CD14-positive monocyte (primary cell): ENCODE results near the gene KHSRP. TPM values are rescaled to one million over a fixed set of nuclear protein-coding genes. Genes with fewer than 3 reads are reported as not detected.

Experiments
- DNase-seq, 3 donors: peaks; one replicate each; pipeline ENCODE4 v3.0.0-alpha.2; 2011 to 2022
- H2AFZ ChIP-seq: 2 replicates; pipeline ENCODE4 v1.6.0; 2012; ENCODE audit warnings: mild to moderate bottlenecking, low read depth, low read length, inconsistent platforms; ENCODE audit not compliant: insufficient read depth, poor library complexity, severe bottlenecking
- H3K27ac ChIP-seq, 2 donors: 1 replicate in 1 of 2; 2 replicates in 1 of 2; pipeline ENCODE4 v1.5.1; 2012 to 2013; ENCODE audit warnings: low read length in 2 of 2, control low read depth in 1 of 2, inconsistent platforms in 1 of 2, low read depth in 1 of 2, mild to moderate bottlenecking in 1 of 2
- H3K27me3 ChIP-seq, 2 donors: one replicate each; pipeline versions ENCODE4 v1.6.0 to v1.6.1; 2011 to 2013; ENCODE audit warnings: low read length in 2 of 2; ENCODE audit not compliant: control insufficient read depth in 2 of 2, insufficient read depth in 2 of 2
- H3K36me3 ChIP-seq, 2 donors: replicated peaks in 1 of 2; 1 replicate in 1 of 2; 2 replicates in 1 of 2; pipeline versions ENCODE4 v1.5.1 to v1.6.1; 2012 to 2013; ENCODE audit warnings: low read length in 2 of 2, control low read depth in 1 of 2, inconsistent platforms in 1 of 2, mild to moderate bottlenecking in 1 of 2; ENCODE audit not compliant: insufficient read depth in 2 of 2, control insufficient read depth in 1 of 2
- H3K4me1 ChIP-seq, 2 donors: 1 replicate in 1 of 2; 2 replicates in 1 of 2; pipeline versions ENCODE4 v1.5.1 to v1.6.1; 2012 to 2013; ENCODE audit warnings: low read length in 2 of 2, control low read depth in 1 of 2, inconsistent platforms in 1 of 2, mild to moderate bottlenecking in 1 of 2, moderate library complexity in 1 of 2; ENCODE audit not compliant: insufficient read depth in 2 of 2, control insufficient read depth in 1 of 2
- H3K4me2 ChIP-seq: replicated peaks from 2 replicates; pipeline ENCODE3; 2012; ENCODE audit warnings: low read length, moderate library complexity, mild to moderate bottlenecking; ENCODE audit not compliant: poor library complexity, severe bottlenecking; ENCODE audit errors: extremely low read depth
- H3K4me3 ChIP-seq, 3 experiments: fragments of 200-600 bp in 1 of 3; sonication (generic) in 1 of 3; replicated peaks in 1 of 3; 1 replicate in 2 of 3; 2 replicates in 1 of 3; pipeline ENCODE4 v1.5.1; 2011 to 2013; ENCODE audit warnings: low read length in 3 of 3, mild to moderate bottlenecking in 3 of 3, control low read depth in 2 of 3, low read depth in 2 of 3, inconsistent platforms in 1 of 3, moderate library complexity in 1 of 3
- H3K79me2 ChIP-seq: 2 replicates; pipeline ENCODE4 v1.6.0; 2012; ENCODE audit warnings: mild to moderate bottlenecking, control low read depth, inconsistent platforms, low read length, moderate library complexity; ENCODE audit not compliant: insufficient read depth
- H3K9ac ChIP-seq: 2 replicates; pipeline ENCODE4 v1.6.0; 2017; ENCODE audit warnings: low read length, mild to moderate bottlenecking; ENCODE audit not compliant: insufficient read depth, poor library complexity, severe bottlenecking
- H3K9me3 ChIP-seq, 2 donors: replicated peaks in 1 of 2; 1 replicate in 1 of 2; 2 replicates in 1 of 2; pipeline versions ENCODE4 v1.5.1 to v1.6.1; 2012 to 2013; ENCODE audit warnings: low read length in 2 of 2, control low read depth in 1 of 2; ENCODE audit not compliant: control insufficient read depth in 1 of 2, insufficient read depth in 1 of 2
- H4K20me1 ChIP-seq: 2 replicates; pipeline ENCODE4 v1.6.0; 2012; ENCODE audit warnings: mild to moderate bottlenecking, low read length, control low read depth, moderate library complexity; ENCODE audit not compliant: insufficient read depth
- H3K27ac Mint-ChIP-seq, 7 donors: one replicate each; pipeline ENCODE4 v1.8.0; 2020; ENCODE audit warnings: mild to moderate bottlenecking in 7 of 7, mixed read lengths in 7 of 7, moderate library complexity in 6 of 7, inconsistent platforms in 2 of 7
- H3K27me3 Mint-ChIP-seq, 3 donors: one replicate each; pipeline ENCODE4 v1.8.0; 2021 to 2022; ENCODE audit warnings: low read depth in 3 of 3, mild to moderate bottlenecking in 3 of 3, mixed read lengths in 3 of 3, moderate library complexity in 3 of 3, inconsistent platforms in 1 of 3
- H3K36me3 Mint-ChIP-seq, 2 donors: one replicate each; pipeline ENCODE4 v1.8.0; 2020; ENCODE audit warnings: mixed read lengths in 2 of 2, inconsistent platforms in 1 of 2, mild to moderate bottlenecking in 1 of 2
- H3K4me1 Mint-ChIP-seq: one replicate; pipeline ENCODE4 v1.8.0; 2020; ENCODE audit warnings: mild to moderate bottlenecking, mixed read lengths
- H3K4me3 Mint-ChIP-seq, 2 donors: one replicate each; pipeline ENCODE4 v1.8.0; 2020; ENCODE audit warnings: mild to moderate bottlenecking in 2 of 2, mixed read lengths in 2 of 2, moderate library complexity in 1 of 2
- H3K9me3 Mint-ChIP-seq, 7 donors: one replicate each; pipeline ENCODE4 v1.8.0; 2020 to 2022; ENCODE audit warnings: mixed read lengths in 7 of 7, mild to moderate bottlenecking in 6 of 7, moderate library complexity in 6 of 7, inconsistent platforms in 2 of 7
- WGBS: methylation state at CpG from one replicate; pipeline ENCODE4 v1.1.5; 2013; ENCODE audit warnings: missing lambda C conversion rate; ENCODE audit not compliant: insufficient coverage; 5-methylcytosine and 5-hydroxymethylcytosine counted together
- intact Hi-C, 2 donors: fragments of 100-400 bp; cut with micrococcal nuclease; formaldehyde crosslinking; loops; one replicate each; pipeline versions ENCODE4 v1.15.0 to v1.15.1; 2023
- polyA plus RNA-seq, 3 donors: library from polyadenylated mRNA; depleted of rRNA in 1 of 3; unstranded in 2 of 3; stranded (reverse) in 1 of 3; fragments of 300-500 nt in 2 of 3; fragments of >200 nt in 1 of 3; fragmentation: Illumina TruSeq in 2 of 3; gene quantifications; 1 replicate in 2 of 3; 2 replicates in 1 of 3; pipeline ENCODE4 v1.2.3, GENCODE V29; 2012 to 2021
- TF ChIP-seq, protein P1 (sequence below): fragments of 200-600 bp; IDR thresholded peaks from one replicate; pipeline ENCODE4 v1.8.0; 2022; ENCODE audit warnings: antibody characterized with exemption, mild to moderate bottlenecking

KHSRP gene
- polyA plus RNA-seq, 3 donors = 8.6 to 63.3 (median 9.1) TPM

DNA sequence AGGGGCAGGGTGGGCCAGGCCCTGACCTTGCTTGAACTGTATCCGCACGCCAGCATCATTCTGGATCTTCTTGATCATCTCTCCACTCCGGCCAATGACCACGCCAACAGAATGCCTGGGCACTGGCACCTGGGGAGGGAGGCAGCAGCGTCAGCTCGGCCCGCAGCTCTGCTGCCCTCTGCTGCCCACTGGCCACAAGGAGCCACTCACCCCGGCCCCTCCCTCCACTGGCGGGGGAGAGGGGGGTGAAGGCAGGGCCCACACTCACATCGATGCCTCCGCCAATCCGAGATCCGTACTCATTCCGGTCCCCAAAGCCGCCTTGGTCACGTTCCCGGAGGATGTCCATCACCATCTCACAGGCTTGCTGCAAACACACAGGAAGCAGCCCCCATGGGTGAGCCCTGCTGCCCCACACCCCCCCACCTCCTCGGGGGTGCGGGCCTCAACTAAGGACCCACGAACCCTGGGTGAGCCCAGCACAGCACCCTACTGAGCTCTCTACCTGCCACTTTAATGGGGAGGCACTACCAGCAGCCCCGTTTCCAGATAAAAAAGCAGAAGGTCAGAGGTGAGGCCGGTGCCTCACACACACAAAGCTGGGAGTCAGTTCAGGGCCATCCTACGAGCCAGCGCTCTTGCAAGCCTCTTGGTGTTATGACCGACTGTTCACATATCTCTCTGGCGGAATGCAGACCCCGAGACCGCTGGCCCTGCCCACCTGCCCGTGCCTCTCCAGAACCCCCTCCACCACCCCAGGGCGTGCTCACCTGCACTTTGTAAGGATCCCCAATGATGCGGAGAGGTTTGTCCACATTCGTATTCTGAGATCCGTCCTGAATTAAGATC is 6.7 kb downstream of the KHSRP start:
- TF ChIP-seq, protein P1, sequence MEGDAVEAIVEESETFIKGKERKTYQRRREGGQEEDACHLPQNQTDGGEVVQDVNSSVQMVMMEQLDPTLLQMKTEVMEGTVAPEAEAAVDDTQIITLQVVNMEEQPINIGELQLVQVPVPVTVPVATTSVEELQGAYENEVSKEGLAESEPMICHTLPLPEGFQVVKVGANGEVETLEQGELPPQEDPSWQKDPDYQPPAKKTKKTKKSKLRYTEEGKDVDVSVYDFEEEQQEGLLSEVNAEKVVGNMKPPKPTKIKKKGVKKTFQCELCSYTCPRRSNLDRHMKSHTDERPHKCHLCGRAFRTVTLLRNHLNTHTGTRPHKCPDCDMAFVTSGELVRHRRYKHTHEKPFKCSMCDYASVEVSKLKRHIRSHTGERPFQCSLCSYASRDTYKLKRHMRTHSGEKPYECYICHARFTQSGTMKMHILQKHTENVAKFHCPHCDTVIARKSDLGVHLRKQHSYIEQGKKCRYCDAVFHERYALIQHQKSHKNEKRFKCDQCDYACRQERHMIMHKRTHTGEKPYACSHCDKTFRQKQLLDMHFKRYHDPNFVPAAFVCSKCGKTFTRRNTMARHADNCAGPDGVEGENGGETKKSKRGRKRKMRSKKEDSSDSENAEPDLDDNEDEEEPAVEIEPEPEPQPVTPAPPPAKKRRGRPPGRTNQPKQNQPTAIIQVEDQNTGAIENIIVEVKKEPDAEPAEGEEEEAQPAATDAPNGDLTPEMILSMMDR = no peak
- no peak for DNase-seq
- Histone ChIP-seq H2AFZ (no peak overlapping the region), H3K79me2 (peaks cover 48% of the 10 kb centered on the region), H4K20me1 (peaks cover 52% of the 10 kb centered on the region), H3K4me3 (no peak overlapping the region), H3K27me3 (no peaks in the 10 kb centered on the region), H3K4me1 (peaks cover 5 to 8% of the 10 kb centered on the region in 2 donors), H3K27ac (no peak overlapping the region), H3K9me3 (no peaks in the 10 kb centered on the region), H3K36me3 (peaks cover 86 to 87% of the 10 kb centered on the region in 2 donors), H3K9ac (no peak overlapping the region), H3K4me2 (no peak overlapping the region)
- no peak overlapping the region for H3K27ac Mint-ChIP-seq
- WGBS = 96% methylated on average over 29 of the region's 33 CpGs
- H3K36me3 Mint-ChIP-seq = peaks cover 80 to 93% of the 10 kb centered on the region in 2 donors
- H3K9me3 Mint-ChIP-seq = peaks cover 0 to 3% (median 0%) of the 10 kb centered on the region in 7 donors
- no peak overlapping the region for H3K4me3 Mint-ChIP-seq
- H3K4me1 Mint-ChIP-seq = peaks cover 14% of the 10 kb centered on the region
- peaks cover 0 to 1% (median 0%) of the 10 kb centered on the region in 3 donors for H3K27me3 Mint-ChIP-seq
- intact Hi-C loops = no loop called here

DNA sequence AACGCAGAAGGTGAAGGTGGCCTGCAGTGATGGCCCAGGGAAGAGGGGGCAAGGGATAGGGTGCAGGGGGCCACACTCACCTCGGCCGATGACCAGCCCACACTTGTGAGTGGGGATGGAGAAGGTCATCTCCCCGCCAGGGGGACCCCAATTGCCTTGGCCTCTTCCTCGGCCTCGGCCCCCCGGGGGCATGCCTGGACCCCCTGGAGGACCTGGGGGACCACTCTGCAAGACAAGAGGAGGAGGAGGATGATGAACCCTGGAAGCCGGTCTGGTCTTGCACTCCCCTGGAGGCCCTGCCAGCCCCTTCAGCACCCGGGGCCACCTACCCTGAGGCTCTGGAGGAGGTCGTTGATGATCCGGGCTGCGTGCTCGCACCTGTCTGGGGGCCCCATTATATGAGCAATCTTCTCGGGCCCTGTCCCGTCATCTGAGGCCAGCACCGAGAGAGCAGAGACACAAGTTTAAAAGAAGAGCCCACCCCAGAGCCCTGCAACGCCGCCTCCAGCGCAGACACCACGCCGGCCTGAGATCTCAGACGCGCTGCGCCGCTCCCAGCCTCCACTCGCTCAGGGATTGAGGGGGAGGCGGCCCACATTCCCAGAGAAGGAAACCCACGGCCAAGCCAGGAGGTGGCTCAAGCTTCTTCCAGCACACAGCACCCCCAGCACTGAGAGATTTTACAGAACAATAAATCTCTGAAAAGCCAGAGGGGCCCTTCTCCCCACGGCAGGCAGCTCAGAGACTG is 7.8 kb downstream of the KHSRP start:
- H4K20me1 ChIP-seq = peaks cover 41% of the 10 kb centered on the region
- H2AFZ ChIP-seq = no peak overlapping the region
- H3K9me3 ChIP-seq = no peaks in the 10 kb centered on the region
- H3K79me2 ChIP-seq = peaks cover 37% of the 10 kb centered on the region
- no peak overlapping the region for H3K9ac ChIP-seq
- no peak overlapping the region for H3K4me3 Mint-ChIP-seq
- H3K27me3 Mint-ChIP-seq = peaks cover 0 to 1% (median 0%) of the 10 kb centered on the region in 3 donors
- peaks cover 75 to 88% of the 10 kb centered on the region in 2 donors for H3K36me3 Mint-ChIP-seq
- no peaks in the 10 kb centered on the region for H3K27me3 ChIP-seq
- no peak overlapping the region for H3K27ac ChIP-seq
- peaks cover 80 to 82% of the 10 kb centered on the region in 2 donors for H3K36me3 ChIP-seq
- intact Hi-C loops = no loop called here
- peaks cover 0 to 3% (median 0%) of the 10 kb centered on the region in 7 donors for H3K9me3 Mint-ChIP-seq
- H3K4me3 ChIP-seq = no peak overlapping the region
- H3K27ac Mint-ChIP-seq = peak overlapping the region in 2 of 7 donors; percentile 48 to 69
- DNase-seq = no peak
- H3K4me2 ChIP-seq = no peak overlapping the region
- 97% methylated on average over 25 of the region's 29 CpGs for WGBS
- peaks cover 3% of the 10 kb centered on the region for H3K4me1 Mint-ChIP-seq
- no peaks in the 10 kb centered on the region for H3K4me1 ChIP-seq
- TF ChIP-seq, protein P1 = no peak
